Loucy (cell line): ENCODE results near the gene GLA.

Source experiments
- H2AFZ ChIP-seq: fragments of 200-600 bp; sonication (generic); 2 replicates; pipeline ENCODE4 v1.6.0; 2016; ENCODE audit warnings: antibody characterized with exemption, mild to moderate bottlenecking, low read length, moderate library complexity
- H3F3A ChIP-seq: fragments of 200-600 bp; 2 replicates; pipeline ENCODE4 v1.6.0; 2016; ENCODE audit warnings: antibody characterized with exemption, low read depth, mild to moderate bottlenecking
- H3K27me3 ChIP-seq: fragments of 200-600 bp; sonication (generic); 2 replicates; pipeline ENCODE4 v1.6.1; 2014; ENCODE audit warnings: low read length, mild to moderate bottlenecking; ENCODE audit not compliant: insufficient read depth, poor library complexity, severe bottlenecking
- H3K36me3 ChIP-seq: fragments of 200-600 bp; sonication (generic); 2 replicates; pipeline ENCODE4 v1.6.1; 2016; ENCODE audit warnings: low read length; ENCODE audit not compliant: insufficient read depth
- H3K4me1 ChIP-seq: fragments of 200-600 bp; sonication (generic); 2 replicates; pipeline ENCODE4 v1.5.1; 2014; ENCODE audit warnings: low read length, mild to moderate bottlenecking; ENCODE audit not compliant: insufficient read depth, poor library complexity, severe bottlenecking
- H3K4me2 ChIP-seq: fragments of 200-600 bp; sonication (generic); 2 replicates; pipeline ENCODE4 v1.6.0; 2014; ENCODE audit warnings: antibody characterized with exemption, low read length, low read depth, mild to moderate bottlenecking; ENCODE audit not compliant: poor library complexity, severe bottlenecking
- H3K4me3 ChIP-seq: fragments of 200-600 bp; sonication (generic); 2 replicates; pipeline ENCODE4 v1.5.1; 2014; ENCODE audit warnings: low read length, mild to moderate bottlenecking, mixed read lengths; ENCODE audit not compliant: poor library complexity, severe bottlenecking
- H3K79me2 ChIP-seq: fragments of 200-600 bp; sonication (generic); 2 replicates; pipeline ENCODE4 v1.6.1; 2014; ENCODE audit warnings: low read length; ENCODE audit not compliant: insufficient read depth
- H3K9ac ChIP-seq: fragments of 200-600 bp; sonication (generic); 2 replicates; pipeline ENCODE4 v1.6.0; 2014; ENCODE audit warnings: mild to moderate bottlenecking, low read depth, low read length, moderate library complexity; ENCODE audit not compliant: poor library complexity, severe bottlenecking
- H3K9me2 ChIP-seq: fragments of 200-600 bp; sonication (generic); replicated peaks from 2 replicates; pipeline ENCODE4 v1.6.1; 2016; ENCODE audit warnings: low read depth, low read length, mixed read lengths
- H3K9me3 ChIP-seq: fragments of 200-600 bp; sonication (generic); 2 replicates; pipeline ENCODE4 v1.6.1; 2014; ENCODE audit warnings: mild to moderate bottlenecking, antibody characterized with exemption, low read length, low read depth; ENCODE audit not compliant: insufficient read depth
- H4K20me1 ChIP-seq: fragments of 200-600 bp; sonication (generic); 2 replicates; pipeline ENCODE4 v1.6.0; 2014; ENCODE audit warnings: antibody characterized with exemption, low read length, mild to moderate bottlenecking; ENCODE audit not compliant: insufficient read depth, poor library complexity, severe bottlenecking
- EZH2phosphoT487 ChIP-seq: fragments of 200-600 bp; IDR thresholded peaks from 2 replicates; pipeline ENCODE4 v1.6.1; 2018; ENCODE audit warnings: antibody characterized with exemption, mild to moderate bottlenecking, moderate library complexity, borderline replicate concordance
- TF ChIP-seq, protein P1 (sequence below): fragments of 200-600 bp; sonication (generic); conservative IDR thresholded peaks from 2 replicates; pipeline ENCODE4 v1.5.1; 2014; ENCODE audit warnings: mild to moderate bottlenecking, antibody characterized with exemption, low read length

The GLA gene

GRCh38 chrX:101410461-101410860 lies 2.7 kb upstream of the GLA start:
- no peaks in the 10 kb centered on the region for H3K9me3 ChIP-seq
- H3K4me3 ChIP-seq = peak overlapping the region; percentile 95
- TF ChIP-seq EZH2phosphoT487 = no peak
- TF ChIP-seq, protein P1, sequence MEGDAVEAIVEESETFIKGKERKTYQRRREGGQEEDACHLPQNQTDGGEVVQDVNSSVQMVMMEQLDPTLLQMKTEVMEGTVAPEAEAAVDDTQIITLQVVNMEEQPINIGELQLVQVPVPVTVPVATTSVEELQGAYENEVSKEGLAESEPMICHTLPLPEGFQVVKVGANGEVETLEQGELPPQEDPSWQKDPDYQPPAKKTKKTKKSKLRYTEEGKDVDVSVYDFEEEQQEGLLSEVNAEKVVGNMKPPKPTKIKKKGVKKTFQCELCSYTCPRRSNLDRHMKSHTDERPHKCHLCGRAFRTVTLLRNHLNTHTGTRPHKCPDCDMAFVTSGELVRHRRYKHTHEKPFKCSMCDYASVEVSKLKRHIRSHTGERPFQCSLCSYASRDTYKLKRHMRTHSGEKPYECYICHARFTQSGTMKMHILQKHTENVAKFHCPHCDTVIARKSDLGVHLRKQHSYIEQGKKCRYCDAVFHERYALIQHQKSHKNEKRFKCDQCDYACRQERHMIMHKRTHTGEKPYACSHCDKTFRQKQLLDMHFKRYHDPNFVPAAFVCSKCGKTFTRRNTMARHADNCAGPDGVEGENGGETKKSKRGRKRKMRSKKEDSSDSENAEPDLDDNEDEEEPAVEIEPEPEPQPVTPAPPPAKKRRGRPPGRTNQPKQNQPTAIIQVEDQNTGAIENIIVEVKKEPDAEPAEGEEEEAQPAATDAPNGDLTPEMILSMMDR = no peak
- peaks cover 16% of the 10 kb centered on the region for H4K20me1 ChIP-seq
- H3K9ac ChIP-seq = peak overlapping the region; percentile 86
- H3K4me1 ChIP-seq = peaks cover 6% of the 10 kb centered on the region
- peaks cover 63% of the 10 kb centered on the region for H3K79me2 ChIP-seq
- H2AFZ ChIP-seq = no peak overlapping the region
- peaks cover 13% of the 10 kb centered on the region; the same call in 1 of the 2 replicates for H3K36me3 ChIP-seq
- H3K4me2 ChIP-seq = peak overlapping the region; percentile 81
- no peaks in the 10 kb centered on the region for H3F3A ChIP-seq
- no peaks in the 10 kb centered on the region for H3K27me3 ChIP-seq
- H3K9me2 ChIP-seq = no peaks in the 10 kb centered on the region

DNA sequence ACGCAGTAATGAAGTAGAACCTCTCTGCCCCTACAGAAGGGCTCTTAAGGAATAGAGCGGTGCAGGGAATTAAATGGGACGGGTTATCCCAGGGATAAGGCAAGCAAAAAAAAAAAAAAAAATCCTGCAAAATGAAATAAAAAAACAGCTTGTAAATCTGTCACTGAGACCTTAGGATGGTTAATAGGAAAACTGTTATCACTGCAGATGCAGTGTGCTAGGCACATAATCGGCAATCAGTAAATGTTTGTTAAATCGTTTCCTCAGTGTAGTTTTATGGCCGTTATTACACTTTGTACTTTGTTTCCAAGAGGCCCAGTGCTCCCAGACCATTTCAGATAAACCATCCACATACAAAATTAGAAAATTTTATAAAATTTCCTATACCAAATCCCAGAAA lies 1.3 kb upstream of the GLA start:
- Histone ChIP-seq H3K4me2 (peak overlapping the region; percentile 81), H3K9ac (peak overlapping the region; percentile 86), H3K27me3 (no peaks in the 10 kb centered on the region), H3K36me3 (peaks cover 13% of the 10 kb centered on the region; the same call in 1 of the 2 replicates), H4K20me1 (peaks cover 16% of the 10 kb centered on the region), H3K4me1 (peaks cover 6% of the 10 kb centered on the region), H3K4me3 (peak overlapping the region; percentile 95), H3K9me2 (no peaks in the 10 kb centered on the region), H3K9me3 (no peaks in the 10 kb centered on the region), H3F3A (no peaks in the 10 kb centered on the region), H3K79me2 (peaks cover 64% of the 10 kb centered on the region), H2AFZ (no peak overlapping the region)
- TF ChIP-seq EZH2phosphoT487 = no peak
- TF ChIP-seq, protein P1 = no peak

- Histone ChIP-seq H3K36me3 (peaks cover 13% of the 10 kb centered on the region; the same call in 1 of the 2 replicates), H2AFZ (peak overlapping the region; percentile 46)
Observed at GRCh38 chrX:101408532-101408841, 762 bp upstream of the GLA start.

More at GRCh38 chrX:101408532-101408841, 762 bp upstream of the GLA start:
- Histone ChIP-seq H3K9ac (peak overlapping the region; percentile 86), H3K79me2 (peaks cover 64% of the 10 kb centered on the region), H3K27me3 (no peaks in the 10 kb centered on the region), H3K4me3 (peak overlapping the region; percentile 95), H3K9me3 (no peaks in the 10 kb centered on the region), H3F3A (no peaks in the 10 kb centered on the region), H4K20me1 (peaks cover 16% of the 10 kb centered on the region), H3K4me1 (peaks cover 6% of the 10 kb centered on the region), H3K9me2 (no peaks in the 10 kb centered on the region), H3K4me2 (peak overlapping the region; percentile 81)
- no peak for TF ChIP-seq EZH2phosphoT487
- TF ChIP-seq, protein P1 = no peak
